ENCODE measurements around the gene MOBP. TPM values are rescaled to one million over a fixed set of nuclear protein-coding genes. Genes with fewer than 3 reads are reported as not detected.

Gene MOBP
- total and polyA plus RNA-seq, 2 experiments from 2014 or later, result not detected

DNA sequence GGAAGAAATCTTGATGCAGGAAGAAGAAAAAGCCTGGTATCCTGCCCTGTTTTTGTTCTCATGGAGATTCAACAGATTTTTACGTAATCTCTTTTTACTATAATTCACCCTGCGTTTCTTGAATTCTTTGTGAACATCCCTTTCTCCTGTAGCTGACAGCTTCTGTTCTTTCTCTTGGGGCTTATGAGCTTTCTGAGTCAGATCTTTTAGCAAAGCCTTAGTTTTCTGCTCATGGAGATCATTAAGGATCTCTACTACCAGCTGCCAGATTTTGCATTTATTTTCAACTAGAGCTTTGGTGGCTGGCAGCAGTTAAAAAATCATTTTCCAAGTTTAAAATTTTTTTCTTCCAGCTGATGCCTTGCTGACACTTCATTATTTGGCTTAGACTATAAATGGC lies 51.6 kb downstream of the MOBP start (continued):
- TF ChIP-seq, protein P1, sequence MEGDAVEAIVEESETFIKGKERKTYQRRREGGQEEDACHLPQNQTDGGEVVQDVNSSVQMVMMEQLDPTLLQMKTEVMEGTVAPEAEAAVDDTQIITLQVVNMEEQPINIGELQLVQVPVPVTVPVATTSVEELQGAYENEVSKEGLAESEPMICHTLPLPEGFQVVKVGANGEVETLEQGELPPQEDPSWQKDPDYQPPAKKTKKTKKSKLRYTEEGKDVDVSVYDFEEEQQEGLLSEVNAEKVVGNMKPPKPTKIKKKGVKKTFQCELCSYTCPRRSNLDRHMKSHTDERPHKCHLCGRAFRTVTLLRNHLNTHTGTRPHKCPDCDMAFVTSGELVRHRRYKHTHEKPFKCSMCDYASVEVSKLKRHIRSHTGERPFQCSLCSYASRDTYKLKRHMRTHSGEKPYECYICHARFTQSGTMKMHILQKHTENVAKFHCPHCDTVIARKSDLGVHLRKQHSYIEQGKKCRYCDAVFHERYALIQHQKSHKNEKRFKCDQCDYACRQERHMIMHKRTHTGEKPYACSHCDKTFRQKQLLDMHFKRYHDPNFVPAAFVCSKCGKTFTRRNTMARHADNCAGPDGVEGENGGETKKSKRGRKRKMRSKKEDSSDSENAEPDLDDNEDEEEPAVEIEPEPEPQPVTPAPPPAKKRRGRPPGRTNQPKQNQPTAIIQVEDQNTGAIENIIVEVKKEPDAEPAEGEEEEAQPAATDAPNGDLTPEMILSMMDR (conservative IDR thresholded peaks at IDR 0.05; ENCODE audit: low read depth in 2 of 2), result no peak
- no peak for TF ChIP-seq EZH2phosphoT487 (IDR thresholded peaks at IDR 0.05; ENCODE audit: unreplicated experiment)
- TF ChIP-seq EZH2 (IDR thresholded peaks at IDR 0.05; ENCODE audit: low read depth, unreplicated experiment), result no peak
- TF ChIP-seq, protein P2, sequence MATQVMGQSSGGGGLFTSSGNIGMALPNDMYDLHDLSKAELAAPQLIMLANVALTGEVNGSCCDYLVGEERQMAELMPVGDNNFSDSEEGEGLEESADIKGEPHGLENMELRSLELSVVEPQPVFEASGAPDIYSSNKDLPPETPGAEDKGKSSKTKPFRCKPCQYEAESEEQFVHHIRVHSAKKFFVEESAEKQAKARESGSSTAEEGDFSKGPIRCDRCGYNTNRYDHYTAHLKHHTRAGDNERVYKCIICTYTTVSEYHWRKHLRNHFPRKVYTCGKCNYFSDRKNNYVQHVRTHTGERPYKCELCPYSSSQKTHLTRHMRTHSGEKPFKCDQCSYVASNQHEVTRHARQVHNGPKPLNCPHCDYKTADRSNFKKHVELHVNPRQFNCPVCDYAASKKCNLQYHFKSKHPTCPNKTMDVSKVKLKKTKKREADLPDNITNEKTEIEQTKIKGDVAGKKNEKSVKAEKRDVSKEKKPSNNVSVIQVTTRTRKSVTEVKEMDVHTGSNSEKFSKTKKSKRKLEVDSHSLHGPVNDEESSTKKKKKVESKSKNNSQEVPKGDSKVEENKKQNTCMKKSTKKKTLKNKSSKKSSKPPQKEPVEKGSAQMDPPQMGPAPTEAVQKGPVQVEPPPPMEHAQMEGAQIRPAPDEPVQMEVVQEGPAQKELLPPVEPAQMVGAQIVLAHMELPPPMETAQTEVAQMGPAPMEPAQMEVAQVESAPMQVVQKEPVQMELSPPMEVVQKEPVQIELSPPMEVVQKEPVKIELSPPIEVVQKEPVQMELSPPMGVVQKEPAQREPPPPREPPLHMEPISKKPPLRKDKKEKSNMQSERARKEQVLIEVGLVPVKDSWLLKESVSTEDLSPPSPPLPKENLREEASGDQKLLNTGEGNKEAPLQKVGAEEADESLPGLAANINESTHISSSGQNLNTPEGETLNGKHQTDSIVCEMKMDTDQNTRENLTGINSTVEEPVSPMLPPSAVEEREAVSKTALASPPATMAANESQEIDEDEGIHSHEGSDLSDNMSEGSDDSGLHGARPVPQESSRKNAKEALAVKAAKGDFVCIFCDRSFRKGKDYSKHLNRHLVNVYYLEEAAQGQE (IDR thresholded peaks at IDR 0.05; ENCODE audit: unreplicated experiment), result no peak
- no peak for TF ChIP-seq STAT1 (IDR thresholded peaks at IDR 0.05; ENCODE audit: unreplicated experiment)
- no peak for TF ChIP-seq ZNF114 (CRISPR knock-in tag; IDR thresholded peaks at IDR 0.05)

DNA sequence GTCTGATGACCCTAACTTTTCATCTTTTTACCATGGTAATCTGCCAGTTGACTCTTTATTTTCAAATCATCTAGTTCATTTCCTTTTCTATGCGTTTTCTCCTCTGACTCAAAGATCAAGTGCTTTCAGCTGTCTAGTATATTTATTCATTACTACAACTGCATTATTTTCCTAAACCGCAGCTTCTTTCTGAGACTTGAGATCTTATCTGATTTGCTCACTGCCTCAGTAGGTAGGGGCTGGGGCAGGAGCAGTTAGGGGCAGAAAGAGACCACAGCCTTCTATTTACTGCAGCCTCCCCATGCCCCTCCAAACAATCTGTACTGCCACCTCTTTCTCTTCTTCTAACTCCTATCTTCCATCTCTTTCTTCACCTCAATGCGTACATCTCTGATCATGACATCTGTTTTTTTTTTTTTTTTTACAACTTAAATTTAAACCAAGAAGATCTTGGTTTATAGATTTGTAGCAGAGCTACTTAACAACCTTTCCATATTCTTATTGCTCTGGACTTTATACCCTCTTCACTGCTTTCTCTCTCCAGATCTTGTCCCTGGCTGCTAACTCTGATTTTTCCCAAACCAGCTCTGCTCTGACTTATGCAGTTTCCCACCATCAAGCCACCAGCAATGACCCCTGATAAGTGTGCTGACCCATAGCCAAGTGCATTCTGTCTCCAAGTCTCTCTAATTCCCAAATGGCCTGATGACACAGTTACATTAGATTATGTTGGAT lies 52.2 kb downstream of the MOBP start:
- H3K9me2 ChIP-seq (ENCODE audit: insufficient read depth), result peaks cover 10% of the 10 kb centered on the region; the same call in 1 of the 2 replicates
- no peaks in the 10 kb centered on the region for H3F3A ChIP-seq (replicated peaks; ENCODE audit: low read depth)
- no peak overlapping the region for H3K4me3 ChIP-seq
- no peak overlapping the region for H3K27ac ChIP-seq (ENCODE audit: low read depth)
- H3K4me3 Mint-ChIP-seq, result no peak overlapping the region
- H3K27ac Mint-ChIP-seq, result no peak overlapping the region
- TF ChIP-seq CREB1 (CRISPR knock-in tag; IDR thresholded peaks at IDR 0.05; ENCODE audit: low read depth) (no peak), STAT1 (IDR thresholded peaks at IDR 0.05; ENCODE audit: unreplicated experiment) (no peak), ZNF331 (CRISPR knock-in tag; IDR thresholded peaks at IDR 0.05; ENCODE audit: low read depth) (no peak), EZH2phosphoT487 (IDR thresholded peaks at IDR 0.05; ENCODE audit: unreplicated experiment) (no peak), EZH2 (IDR thresholded peaks at IDR 0.05; ENCODE audit: low read depth, unreplicated experiment) (no peak), ZNF114 (CRISPR knock-in tag; IDR thresholded peaks at IDR 0.05) (no peak)
- TF ChIP-seq, protein P3, sequence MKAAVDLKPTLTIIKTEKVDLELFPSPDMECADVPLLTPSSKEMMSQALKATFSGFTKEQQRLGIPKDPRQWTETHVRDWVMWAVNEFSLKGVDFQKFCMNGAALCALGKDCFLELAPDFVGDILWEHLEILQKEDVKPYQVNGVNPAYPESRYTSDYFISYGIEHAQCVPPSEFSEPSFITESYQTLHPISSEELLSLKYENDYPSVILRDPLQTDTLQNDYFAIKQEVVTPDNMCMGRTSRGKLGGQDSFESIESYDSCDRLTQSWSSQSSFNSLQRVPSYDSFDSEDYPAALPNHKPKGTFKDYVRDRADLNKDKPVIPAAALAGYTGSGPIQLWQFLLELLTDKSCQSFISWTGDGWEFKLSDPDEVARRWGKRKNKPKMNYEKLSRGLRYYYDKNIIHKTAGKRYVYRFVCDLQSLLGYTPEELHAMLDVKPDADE (IDR thresholded peaks at IDR 0.05), result no peak
- TF ChIP-seq, protein P1 (conservative IDR thresholded peaks at IDR 0.05; ENCODE audit: low read depth in 2 of 2), result no peak
- DNase-seq (ENCODE audit: low spot score), result no peak
- H3K36me3 Mint-ChIP-seq (ENCODE audit: low read depth), result peaks cover 6% of the 10 kb centered on the region; the same call in 2 of the 3 replicates
- no peak overlapping the region for H3K4me2 ChIP-seq
- ATAC-seq, result no peak
- H3K27me3 ChIP-seq (ENCODE audit: insufficient read depth), result no peaks in the 10 kb centered on the region
- H3K79me2 ChIP-seq (replicated peaks; ENCODE audit: insufficient read depth), result no peaks in the 10 kb centered on the region
- no peaks in the 10 kb centered on the region for H3K4me1 ChIP-seq (ENCODE audit: insufficient read depth)
- peaks cover 4% of the 10 kb centered on the region for H3K27me3 Mint-ChIP-seq (ENCODE audit: insufficient read depth, low read depth, poor library complexity)
- H2AFZ ChIP-seq, result 0 out of 2 replicates have a peak overlapping the region, but pooled peaks have one; percentile 40
- H3K9me3 Mint-ChIP-seq, result peaks cover 12% of the 10 kb centered on the region
- no peaks in the 10 kb centered on the region for H4K20me1 ChIP-seq (replicated peaks; ENCODE audit: insufficient read depth)
- peaks cover 7% of the 10 kb centered on the region for H3K36me3 ChIP-seq (ENCODE audit: insufficient read depth)
- H3K4me1 Mint-ChIP-seq, result peaks cover 14% of the 10 kb centered on the region
